Uterus (tissue), 2 donors: ENCODE data around the gene COL11A1.

ENCODE experiments used
- CTCF ChIP-seq, 4 experiments: fragments of 200-600 bp in 2 of 4; fragments of 450-650 bp in 2 of 4; sonication (generic) in 2 of 4; IDR thresholded peaks; one replicate each; pipeline ENCODE4 v1.5.1; 2016 to 2019; ENCODE audit warnings: antibody characterized with exemption in 4 of 4, mild to moderate bottlenecking in 2 of 4, moderate library complexity in 1 of 4
- POLR2A ChIP-seq, 2 donors: fragments of 450-650 bp; IDR thresholded peaks; one replicate each; pipeline ENCODE4 v1.6.1; 2016; ENCODE audit warnings: antibody characterized with exemption in 2 of 2, mild to moderate bottlenecking in 1 of 2, moderate library complexity in 1 of 2

- TF ChIP-seq CTCF (IDR thresholded peaks at IDR 0.05) (no peak), POLR2A (IDR thresholded peaks at IDR 0.05) (no peak)
These were observed 44.4 kb downstream of the COL11A1 start for GRCh38 chr1:103063921-103064320.
